Renal cortex interstitium (tissue), 11 donors: Measurements from ENCODE around the gene EN1. TPM values are rescaled to one million over a fixed set of nuclear protein-coding genes. Genes with fewer than 3 reads are reported as not detected.

Source experiments
- DNase-seq, 11 donors: peaks; one replicate each; pipeline ENCODE4 v3.0.0-alpha.2; 2013; ENCODE audit warnings: low read depth in 9 of 11, low spot score in 4 of 11; ENCODE audit errors: extremely low read depth in 1 of 11
- polyA plus RNA-seq, 3 donors: library from polyadenylated mRNA; unstranded; fragments of 120-200 nt; gene quantifications; one replicate each; pipeline ENCODE4 v1.2.1, GENCODE V29; 2013; ENCODE audit not compliant: insufficient read length in 3 of 3

Gene EN1
- polyA plus RNA-seq, 3 donors, result not detected

DNA sequence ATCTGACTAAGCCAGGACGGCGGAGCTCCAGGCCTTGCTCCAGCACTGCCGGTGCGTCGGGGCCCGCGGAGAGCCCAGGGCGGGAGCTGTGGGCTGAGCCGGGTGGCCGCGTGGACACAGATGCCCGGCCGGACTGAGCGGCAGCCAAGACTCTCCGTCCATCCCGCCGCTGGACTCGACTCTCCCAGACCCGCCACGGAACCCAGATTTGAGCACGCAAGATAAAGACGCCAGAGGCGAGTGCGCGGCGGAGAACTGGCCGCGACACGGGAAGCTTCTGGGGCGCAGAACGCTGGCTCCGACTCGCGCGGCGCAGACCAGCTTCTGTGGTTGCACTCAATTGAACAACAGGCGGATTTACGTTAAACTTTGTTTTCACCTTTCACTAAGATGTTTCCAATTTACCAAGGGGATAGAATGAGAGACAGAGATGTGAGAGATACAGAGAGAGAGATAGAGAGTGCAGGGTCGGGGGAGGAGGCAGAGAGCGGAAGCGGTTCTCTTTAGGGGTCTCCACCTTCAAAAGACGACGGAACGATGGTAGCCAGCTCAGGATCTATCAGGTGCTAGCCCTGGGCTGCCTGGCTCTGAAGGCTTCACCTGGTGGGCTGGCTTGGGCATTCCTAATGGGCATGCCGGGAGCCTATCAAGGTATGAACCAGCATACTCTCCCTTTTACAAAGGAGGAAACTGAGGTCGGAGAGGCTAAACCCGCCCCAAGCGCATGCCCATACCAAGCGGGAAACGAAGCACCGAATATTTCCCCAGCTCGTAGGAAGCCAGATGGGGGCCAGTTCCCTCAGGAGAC lies 10.4 kb upstream of the EN1 start:
- DNase-seq, result no peak

DNA sequence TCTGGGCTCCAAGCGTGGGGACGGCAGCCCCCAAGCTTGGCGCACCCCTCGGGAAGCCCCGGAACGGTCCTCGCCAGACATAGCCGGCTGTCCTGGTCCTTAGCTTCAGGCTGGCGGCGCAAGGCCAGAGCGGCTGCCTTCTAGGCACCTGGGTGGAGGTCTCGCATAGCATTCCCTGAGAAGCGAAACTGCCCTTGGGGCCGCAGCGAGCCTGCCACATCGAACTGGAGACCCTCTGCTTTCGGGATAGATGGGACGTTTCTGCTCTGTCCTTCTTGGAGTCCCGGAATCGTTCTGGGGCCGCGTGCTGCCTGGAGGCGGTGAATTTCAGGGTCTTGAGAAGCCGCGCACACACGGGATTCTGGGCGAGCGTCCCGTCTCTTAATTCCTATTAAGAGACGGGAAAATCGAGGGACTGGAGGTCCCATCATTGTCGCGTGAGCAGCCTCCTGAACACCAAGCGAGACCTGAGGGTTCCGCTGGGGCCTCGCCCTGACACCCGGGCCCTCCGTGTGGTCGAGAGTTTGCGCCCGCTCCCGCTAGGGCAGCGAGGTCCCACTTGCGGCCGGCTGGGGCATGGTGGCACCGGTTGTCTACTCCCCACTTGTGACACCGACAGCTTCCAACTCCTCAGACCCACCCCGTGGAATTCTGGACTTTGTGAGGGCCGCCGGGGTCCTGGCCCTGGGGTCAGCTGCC lies 9.7 kb upstream of the EN1 start:
- DNase-seq, result no peak

DNA sequence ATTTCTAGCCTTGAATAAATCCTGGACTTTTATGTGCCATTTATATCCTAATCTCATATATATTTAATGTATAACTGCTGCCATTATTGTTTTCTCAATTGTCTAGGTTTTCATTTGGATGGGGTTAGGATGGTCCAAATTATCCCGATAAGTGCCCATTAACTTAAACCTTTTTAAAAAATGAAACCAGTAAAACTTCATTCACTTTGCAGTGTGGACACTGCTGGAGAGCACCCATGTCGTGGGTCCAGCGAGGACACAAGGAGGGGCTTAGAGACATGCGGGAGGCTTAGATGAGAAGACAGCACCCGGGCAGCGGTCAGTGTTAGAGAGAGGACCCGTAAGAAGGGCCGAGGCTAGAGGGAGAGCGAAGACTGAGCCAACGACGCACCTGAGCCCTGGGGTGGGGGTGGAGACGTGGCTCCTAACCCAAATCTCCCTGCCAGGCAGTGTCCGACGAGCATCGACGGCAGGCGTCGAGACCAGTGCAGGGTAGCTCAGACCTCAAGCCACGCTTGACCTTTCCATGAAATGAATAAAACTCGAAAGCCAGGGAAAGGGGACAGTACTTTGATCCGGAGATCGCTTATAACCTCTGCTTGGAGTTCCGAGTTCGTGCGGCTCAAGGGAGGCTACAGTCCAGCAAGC lies 9.0 kb upstream of the EN1 start:
- no peak for DNase-seq

DNA sequence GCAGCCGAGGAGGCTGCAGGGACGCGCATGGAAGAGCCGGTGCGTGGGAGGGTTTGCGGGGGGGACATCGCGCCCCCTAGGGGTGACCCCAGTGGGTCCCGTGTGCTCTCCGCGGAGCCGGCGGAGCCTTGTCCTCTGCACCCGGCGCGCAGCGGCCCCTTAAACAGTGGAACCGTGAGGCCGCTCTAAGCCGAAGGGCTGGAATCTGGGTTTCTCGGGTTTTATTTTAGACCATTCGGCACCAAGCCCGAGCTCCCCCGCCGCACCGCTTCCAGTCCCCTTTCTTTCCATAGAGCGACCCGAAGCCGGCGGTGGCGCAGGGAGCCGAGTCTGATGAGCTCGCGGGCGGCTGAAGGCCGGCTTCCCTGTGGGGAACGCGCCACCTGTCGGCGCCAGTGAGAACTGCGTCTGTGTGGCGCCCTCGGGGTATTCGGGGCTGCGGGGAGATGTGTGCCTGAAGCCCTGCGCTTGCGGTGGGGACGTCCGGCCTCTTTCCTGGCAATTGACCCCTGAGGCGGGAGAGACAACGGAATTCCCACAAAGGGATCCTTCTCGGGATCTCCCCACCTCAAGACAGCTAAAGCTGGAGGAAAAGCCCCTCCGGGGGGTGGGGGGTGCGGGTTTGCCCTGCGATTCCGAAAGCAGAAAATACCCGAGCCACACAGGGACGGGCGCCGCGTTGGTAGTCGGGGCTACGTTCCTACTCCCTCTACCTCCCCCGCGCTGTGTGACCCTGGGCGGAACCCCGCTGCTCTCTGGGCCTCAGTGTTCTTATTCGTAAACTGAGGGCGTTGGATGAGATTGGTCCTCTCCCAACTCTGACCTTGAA lies 8.2 kb upstream of the EN1 start:
- DNase-seq, result peak; percentile 40 to 76 (median 64)

DNA sequence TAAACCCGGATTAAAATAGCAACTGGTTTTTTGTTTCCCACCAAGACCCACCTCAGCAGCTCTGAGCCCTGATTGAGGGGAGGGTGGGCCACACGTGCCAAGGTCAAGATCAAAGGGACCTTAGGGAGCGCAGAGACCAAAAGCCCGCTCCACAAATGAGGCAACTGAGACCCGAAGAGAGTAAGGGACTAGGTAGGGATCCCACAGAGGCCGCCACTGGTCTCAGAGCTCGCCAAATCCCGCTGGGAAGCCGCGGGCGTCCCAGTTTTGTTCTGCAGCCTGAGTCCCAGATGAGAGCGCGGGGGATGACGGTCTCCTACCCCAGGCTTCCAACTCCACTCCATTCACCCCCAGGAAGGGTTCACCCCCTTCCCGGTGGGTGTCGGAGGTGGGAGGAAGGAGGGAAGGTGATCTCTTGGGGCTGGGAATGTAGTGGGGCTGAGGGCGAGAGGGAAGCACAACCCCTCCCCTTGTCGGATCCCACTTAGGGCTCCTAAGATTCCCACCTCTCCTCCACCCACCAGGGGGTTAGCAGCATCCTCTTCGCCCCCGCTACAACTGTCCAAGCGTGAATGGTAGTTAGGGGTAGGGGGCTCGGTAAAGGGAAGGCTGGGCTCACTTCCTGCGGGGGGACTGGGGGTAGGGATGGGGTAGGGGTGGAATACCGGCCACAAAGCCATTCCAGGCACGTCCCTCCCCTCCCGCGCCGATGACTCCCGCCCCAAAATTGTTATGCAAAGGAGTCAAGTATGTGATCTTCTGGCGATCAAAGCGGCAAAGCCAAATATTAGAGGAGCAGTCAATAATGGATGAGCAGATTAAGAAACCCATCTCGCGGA lies 7.3 kb upstream of the EN1 start:
- DNase-seq, result no peak

DNA sequence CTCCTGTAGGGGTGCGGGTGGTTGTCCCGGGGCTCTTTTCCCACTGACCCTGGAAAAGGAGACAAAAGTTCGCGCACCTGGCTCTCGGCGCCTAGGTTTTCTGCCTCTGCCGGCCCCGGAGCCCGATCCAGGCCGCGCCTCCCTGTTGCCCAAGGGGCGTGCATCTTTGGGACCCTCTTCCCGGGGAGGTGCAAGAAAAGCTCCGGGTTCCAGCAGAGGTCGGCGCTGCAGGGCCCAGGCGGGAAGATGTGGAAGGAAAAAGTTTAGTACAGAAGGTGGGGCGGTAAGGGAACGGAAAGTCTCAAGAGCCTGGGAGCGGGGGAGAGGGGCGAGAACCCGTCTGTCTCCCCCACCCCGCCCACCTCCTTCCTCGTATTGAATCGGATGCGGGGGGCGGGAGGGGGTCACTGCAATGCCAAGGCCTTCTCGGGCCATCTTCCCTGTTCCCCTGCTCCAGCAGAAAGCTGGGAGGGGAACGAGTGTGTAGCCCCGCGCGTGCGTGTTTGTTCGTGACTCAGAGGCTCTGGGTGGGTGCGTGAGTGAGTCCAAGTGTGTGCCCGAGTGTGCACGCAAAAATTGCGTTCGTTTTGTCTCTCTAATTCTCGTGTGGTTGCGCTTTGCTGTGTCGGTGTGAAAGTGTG lies 6.3 kb upstream of the EN1 start:
- DNase-seq, result no peak

DNA sequence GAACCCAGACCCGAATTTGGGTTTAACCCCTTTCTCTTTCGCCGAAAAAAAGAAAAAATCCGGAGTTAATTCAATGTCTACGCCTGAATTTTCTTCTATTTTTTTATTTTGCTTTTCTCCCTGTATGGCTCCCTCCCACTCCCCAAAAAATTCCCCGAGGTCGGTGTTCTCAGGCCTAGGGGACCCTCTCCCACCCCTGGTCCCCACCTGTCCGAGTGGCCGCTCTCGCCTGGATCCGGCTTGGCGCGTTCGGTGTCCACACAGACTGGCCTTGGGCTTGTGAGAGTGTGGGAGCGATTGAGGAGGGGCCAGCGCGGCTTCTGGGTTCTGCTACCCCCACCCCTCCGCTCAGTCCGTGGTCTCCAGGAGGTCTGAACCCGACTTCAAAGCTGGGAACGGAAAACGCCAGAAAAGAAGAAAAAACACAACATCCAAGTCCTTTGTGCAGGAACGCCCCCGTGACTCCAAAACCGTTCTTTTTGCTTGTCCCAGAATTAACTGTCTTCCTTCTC lies 5.7 kb upstream of the EN1 start:
- no peak for DNase-seq

DNA sequence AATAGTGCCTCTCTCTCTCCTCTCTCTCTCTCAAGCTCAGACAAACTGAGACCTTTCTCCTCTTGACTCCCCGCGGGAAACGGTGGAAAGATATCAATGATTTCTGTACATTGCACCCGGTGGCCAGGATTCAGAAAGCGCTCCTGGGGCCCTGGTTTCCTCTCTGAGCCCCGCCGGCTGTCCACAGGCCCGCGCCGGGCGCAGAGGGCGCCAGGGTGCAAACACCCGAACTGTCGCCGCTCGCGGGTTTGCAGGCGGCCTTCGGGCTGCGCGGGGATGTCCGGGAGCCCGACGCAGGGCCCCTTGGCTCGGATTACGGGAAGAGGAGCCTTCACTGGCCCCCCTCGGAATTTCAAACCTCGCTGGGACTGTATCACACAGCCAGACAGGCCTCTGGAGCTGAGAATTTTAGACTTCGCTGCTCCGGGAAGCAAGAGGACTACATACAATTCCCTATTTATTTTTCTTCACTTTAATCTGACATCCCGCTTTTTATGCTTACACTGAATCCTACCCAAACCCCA lies 5.2 kb upstream of the EN1 start:
- no peak for DNase-seq

DNA sequence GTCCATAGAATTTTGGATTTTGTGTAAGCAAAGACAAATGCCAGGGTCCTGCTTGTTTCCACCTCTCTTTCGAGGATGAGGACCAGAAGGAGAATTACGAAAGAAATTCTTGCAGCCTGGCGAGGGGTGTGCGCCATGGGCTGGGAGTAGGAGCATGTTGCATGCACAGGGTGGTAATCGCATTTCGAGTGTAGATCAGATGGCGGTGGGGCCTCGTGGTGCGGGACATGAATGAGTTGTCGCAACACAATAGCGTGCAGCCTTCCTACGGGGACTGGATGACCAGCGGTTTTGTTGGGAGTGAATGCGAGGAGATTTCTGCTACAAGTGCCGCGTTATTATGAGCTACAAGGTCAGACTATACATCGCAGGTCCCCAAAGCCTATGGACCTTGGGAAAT lies 4.2 kb upstream of the EN1 start:
- DNase-seq, result no peak

DNA sequence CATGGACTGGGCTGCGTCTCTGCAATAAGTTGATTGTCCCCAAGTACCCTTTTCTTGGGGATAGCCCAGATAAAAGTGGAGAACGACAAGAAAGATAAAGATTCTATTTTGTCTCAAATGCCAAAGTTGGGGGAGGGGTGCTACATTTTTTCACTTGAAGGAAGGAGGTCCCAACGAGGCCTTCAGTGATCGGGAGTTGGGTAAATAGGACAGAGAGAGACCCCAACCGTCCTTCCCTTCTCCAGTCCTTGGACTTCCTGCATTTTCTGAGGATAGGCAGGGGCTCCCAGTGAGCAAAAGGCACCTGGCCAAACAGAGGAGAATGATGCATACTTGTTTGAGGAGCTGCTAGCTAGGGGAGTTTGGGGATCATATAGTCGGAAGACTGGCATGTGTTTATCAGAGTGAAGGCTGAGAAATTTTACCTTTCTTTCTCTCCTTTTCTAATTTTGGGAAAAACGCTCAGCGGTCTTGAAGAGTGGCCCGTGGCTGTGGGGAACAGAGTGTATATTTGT lies 3.5 kb upstream of the EN1 start:
- DNase-seq, result no peak

DNA sequence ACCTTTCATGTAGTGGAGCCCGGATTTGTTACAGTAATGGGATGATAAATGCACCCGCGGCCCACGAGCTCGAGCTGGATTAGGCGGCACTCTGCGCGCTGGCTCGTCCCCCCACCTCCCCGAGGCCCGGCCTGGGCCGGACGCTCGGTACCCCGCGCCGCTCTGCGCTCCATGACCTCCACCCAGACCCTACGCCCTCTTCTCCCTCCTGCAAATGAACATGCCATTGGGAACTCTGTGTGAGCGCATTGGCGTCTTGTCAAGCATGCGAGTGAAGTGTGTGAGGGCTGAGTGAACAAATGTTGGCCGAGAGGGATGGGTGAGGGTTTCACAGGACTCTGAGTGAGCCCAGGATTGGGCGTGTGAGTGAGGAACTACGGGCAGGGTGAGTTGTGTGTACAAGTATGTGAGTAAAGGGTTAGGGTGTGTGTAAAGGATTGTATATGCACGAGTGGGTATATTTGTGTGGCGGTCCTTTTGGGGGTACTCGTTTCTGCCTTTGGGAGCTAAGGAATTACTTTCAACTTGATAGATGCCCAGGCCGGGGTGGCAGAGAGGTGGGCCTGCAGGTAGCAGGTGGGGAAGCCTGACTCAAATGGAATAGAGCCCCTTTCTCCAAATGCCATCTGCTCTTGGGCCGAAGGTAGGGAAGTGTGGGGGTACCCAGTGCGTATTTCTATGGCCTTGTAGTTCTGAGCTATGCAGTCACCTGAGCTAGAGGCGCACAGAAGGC lies 2.9 kb upstream of the EN1 start:
- DNase-seq, result no peak

DNA sequence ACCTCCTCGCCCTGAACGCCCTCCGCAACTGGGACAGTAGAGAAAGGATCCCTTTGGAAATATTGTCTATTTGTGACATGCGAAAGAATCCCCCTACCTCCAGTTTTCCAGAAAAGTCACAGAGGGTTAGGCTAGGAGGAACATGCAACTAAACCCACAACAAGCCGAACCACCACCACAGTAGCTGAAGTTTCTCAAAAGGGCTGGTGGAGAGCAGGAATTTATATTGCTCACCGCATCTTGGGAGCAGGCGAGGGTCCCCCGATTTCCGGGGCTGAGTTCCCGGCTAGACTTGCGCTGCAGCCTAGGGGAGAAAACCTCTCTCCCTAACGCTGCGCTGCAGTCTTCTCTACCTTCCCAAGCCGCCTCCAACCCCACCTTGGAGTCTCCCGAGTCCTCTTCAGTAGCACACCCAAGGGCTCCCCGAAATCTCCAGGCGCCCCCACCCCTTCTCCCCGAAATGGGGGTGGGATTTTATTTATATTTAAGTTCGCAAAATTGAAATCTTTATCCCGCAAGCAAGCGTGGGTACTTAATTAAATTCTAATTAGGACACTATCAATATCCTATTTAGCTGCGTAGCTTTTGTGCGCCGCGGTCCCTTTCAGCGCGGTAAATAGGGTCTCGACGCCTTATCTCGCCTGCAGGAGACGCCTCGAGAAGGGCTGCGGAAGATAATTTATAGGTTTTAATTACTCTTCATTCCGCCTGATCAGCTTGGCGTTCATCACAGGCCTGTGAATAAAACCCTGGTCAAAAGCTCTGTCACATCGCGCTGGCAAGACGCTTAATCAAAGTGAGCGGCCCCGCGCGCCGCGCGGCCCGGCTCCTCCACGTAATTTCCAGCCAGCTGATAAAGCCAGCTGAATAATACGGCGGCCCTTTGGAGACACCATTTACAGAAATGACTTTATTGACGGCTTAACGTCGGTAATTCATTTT lies 2.0 kb upstream of the EN1 start:
- no peak for DNase-seq

DNA sequence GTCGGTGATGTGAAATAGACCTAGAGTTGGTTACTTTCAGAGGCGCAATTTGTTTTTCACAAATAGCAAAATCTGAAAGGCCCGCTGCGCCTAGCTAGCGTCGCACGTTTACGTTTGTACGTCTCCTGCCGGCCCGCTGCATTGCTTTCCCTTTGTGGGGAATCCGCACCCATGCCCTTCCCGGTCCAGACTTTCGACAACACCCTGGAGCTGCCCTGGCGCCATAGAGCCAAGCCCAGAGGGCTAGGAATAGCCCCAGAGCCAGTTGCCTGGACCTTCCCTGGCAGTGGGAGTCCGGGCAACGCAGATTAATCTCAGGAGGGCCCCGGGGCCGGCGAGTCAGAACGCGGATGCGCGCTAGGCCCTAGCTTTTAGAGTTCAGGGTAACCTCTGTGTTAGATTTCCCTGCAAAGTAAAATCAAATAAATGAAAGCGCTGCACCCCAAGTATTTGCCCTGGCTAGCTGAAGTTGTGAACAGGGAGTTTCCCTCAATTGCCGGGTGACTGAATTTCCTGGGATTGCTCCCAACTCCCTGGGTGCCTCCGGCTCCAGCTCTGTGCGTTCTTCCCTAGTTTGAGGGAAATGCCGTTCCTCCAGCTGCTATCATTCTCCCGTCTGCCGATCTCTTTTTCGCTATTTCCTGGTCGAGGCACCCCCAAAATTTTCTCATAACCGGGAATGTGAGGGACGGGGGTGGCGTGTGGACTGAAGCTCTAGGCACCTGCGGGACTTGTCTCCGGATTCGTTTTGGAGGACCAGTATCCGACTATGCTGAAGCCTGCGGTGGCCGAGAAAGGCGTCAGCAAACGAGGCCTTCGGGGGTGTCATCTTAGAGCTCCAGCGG lies 1.2 kb upstream of the EN1 start:
- no peak for DNase-seq

DNA sequence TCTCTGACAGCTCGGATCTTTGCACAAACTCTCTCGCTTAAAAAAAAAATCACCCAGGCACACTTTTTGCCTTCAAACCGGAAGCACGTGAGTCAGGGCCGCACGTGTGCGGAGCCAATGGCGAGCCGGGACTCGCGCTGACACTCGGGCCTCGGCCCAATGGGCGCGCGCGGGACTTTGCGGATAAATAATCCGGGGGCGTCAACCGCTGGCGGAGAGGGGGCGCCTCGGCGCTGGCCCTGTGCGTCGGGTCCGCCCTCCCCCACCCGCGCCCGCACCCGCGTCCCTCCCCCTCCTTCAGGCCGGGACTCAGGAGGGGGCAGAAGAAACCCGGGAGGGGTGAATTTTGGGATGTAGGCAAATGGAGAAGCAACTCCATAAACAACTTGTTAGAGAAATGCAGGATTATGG lies 319 bp upstream of the EN1 start:
- no peak for DNase-seq

DNA sequence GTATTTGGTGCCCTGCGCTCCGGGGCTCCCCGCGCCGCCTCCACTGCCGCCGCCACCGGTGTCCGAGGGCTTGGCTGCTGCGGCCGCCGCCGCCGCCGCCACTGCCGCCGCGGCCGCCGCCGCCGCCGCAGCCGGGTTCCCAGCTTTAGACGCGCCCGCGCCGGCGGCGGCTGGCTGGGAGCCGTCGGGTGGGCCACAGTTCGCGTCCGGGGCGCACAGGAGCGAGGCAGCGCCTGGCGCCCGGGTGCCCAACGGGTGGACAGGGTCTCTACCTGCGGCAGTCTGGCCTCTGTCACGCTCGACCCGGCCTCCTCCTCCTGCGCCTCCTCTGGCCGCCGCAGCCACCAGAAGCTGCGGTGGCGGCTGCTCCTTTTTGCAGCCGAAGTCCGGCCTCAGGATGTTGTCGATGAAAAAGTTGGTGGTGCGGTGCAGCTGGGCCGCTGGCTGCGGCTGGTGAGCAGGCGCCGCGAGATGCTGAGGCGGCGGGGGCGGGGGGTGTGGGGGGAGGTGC lies 951 bp downstream of the EN1 start:
- DNase-seq, result no peak
